Glomerular visceral epithelial cell (primary cell): ENCODE data around the gene SMIM26.

Source experiments
- DNase-seq: peaks from one replicate; pipeline ENCODE4 v3.0.0-alpha.2; 2016; ENCODE audit errors: extremely low spot score

The SMIM26 gene

GRCh38 chr20:18580012-18580411 lies 12.8 kb downstream of the SMIM26 start:
- DNase-seq = no peak

- DNase-seq = peak; percentile 77
Observed at GRCh38 chr20:18585134-18585533, 17.9 kb downstream of the SMIM26 start.

GRCh38 chr20:18587665-18588573 lies 20.7 kb downstream of the SMIM26 start, which contains the start of gene DTD1:
Gene DTD1, plus strand, starts transcription at chr20:18588054. Its CDS starts 19 bp downstream, at chr20:18588073.
- DNase-seq = peak; percentile 93

- no peak for DNase-seq
Observed at GRCh38 chr20:18588574-18588933, 21.3 kb downstream of the SMIM26 start.

- no peak for DNase-seq
Observed at GRCh38 chr20:18589941-18590674, 22.9 kb downstream of the SMIM26 start.

- no peak for DNase-seq
Observed at GRCh38 chr20:18596270-18596669, 29.0 kb downstream of the SMIM26 start.

- DNase-seq = no peak
Observed at GRCh38 chr20:18609741-18610140, 42.5 kb downstream of the SMIM26 start.

- no peak for DNase-seq
Observed at GRCh38 chr20:18611492-18611891, 44.3 kb downstream of the SMIM26 start.

GRCh38 chr20:18613553-18613952 lies 46.3 kb downstream of the SMIM26 start:
- DNase-seq = no peak

GRCh38 chr20:18614244-18614643 lies 47.0 kb downstream of the SMIM26 start:
- DNase-seq = no peak

GRCh38 chr20:18615020-18615650 lies 47.9 kb downstream of the SMIM26 start:
- no peak for DNase-seq
